GM12873 (cell line): ENCODE data around the gene SIDT2.

Source experiments
- CTCF ChIP-seq: IDR thresholded peaks from 2 replicates; pipeline ENCODE4 v1.5.1; 2012; ENCODE audit warnings: low read depth, mild to moderate bottlenecking, moderate library complexity, low read length, control low read depth; ENCODE audit not compliant: insufficient read depth; ENCODE audit errors: missing control alignments

Gene SIDT2

GRCh38 chr11:117176186-117176585 lies 2.4 kb upstream of the SIDT2 start:
- TF ChIP-seq CTCF = no peak

- TF ChIP-seq CTCF = no peak
These were observed 871 bp upstream of the SIDT2 start for GRCh38 chr11:117177534-117178209.

- no peak for TF ChIP-seq CTCF
These were observed 781 bp downstream of the SIDT2 start for GRCh38 chr11:117179048-117179999.

- TF ChIP-seq CTCF = no peak
These were observed 1.5 kb downstream of the SIDT2 start for GRCh38 chr11:117180020-117180419.

GRCh38 chr11:117180661-117181585 lies 2.4 kb downstream of the SIDT2 start:
- peak; percentile 97 for TF ChIP-seq CTCF

GRCh38 chr11:117181586-117182550 lies 3.3 kb downstream of the SIDT2 start:
- no peak for TF ChIP-seq CTCF
